Measurements from ENCODE around the gene RNF128.
A peak's percentile ranks its signal among the peaks of the same experiment; 100 is the strongest.
"Not testable (repeated sequence)": the region's sequence is repeated elsewhere in the genome, so short reads cannot be mapped to it uniquely, and the experiment has no call there.

The RNF128 gene

DNA sequence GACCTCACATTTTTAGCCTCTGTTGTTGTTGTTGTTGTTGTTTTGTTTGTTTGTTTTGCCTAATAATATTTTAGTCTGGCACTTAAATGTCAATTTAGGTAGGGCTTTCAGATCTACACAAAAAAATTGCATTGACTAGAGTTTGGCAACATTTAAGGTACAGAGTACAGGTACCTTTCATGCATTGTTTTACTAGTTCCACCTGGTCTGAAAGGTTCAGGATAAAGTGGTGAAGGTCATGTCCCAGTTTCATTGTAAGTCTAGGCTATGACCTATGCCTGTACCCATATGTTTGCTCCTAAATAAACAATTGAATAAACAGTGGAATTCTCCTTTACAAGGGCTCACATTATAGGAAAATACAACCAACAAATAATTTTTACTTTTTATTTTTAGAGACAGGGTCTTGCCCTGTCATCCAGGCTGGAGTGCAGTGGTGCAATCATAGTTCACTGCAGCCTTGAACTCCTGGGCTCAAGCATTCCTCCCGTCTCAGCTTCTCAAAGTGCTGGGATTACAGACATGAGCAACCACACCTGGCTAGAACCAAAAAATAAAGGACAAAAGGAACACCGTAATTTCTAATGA, 13.8 kb downstream of the RNF128 start:
- no peak for DNase-seq (ENCODE audit: low read depth)
- TF ChIP-seq, protein P1, sequence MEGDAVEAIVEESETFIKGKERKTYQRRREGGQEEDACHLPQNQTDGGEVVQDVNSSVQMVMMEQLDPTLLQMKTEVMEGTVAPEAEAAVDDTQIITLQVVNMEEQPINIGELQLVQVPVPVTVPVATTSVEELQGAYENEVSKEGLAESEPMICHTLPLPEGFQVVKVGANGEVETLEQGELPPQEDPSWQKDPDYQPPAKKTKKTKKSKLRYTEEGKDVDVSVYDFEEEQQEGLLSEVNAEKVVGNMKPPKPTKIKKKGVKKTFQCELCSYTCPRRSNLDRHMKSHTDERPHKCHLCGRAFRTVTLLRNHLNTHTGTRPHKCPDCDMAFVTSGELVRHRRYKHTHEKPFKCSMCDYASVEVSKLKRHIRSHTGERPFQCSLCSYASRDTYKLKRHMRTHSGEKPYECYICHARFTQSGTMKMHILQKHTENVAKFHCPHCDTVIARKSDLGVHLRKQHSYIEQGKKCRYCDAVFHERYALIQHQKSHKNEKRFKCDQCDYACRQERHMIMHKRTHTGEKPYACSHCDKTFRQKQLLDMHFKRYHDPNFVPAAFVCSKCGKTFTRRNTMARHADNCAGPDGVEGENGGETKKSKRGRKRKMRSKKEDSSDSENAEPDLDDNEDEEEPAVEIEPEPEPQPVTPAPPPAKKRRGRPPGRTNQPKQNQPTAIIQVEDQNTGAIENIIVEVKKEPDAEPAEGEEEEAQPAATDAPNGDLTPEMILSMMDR (IDR thresholded peaks at IDR 0.05; ENCODE audit: control insufficient read depth, insufficient read depth, low read depth, low read length, missing control alignments), result no peak
- H3K4me3 ChIP-seq (ENCODE audit: control insufficient read depth, low read depth, low read length), result no peak overlapping the region

DNA sequence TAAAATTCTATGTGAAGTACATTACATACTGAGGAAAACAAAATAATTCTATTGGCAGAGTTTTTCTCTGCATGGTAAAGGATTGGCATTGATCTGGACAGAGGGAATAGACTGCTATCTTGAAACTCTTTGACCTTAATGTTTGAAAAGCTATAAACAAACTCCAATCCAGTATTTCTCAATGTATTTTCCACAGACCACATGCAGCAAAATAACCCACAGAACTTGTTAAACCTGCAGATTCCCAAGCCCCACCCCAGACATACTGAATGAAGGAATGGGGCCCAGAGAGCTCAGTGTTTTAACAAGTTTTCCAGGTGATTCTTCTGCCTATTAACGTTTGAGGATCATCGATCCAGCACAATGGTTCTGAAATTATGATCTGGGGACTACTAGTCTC, 15.7 kb downstream of the RNF128 start:
- H3K4me3 ChIP-seq (ENCODE audit: control insufficient read depth, low read depth, low read length), result no peak overlapping the region
- TF ChIP-seq, protein P1 (IDR thresholded peaks at IDR 0.05; ENCODE audit: control insufficient read depth, insufficient read depth, low read depth, low read length, missing control alignments), result no peak
- DNase-seq (ENCODE audit: low read depth), result no peak

DNA sequence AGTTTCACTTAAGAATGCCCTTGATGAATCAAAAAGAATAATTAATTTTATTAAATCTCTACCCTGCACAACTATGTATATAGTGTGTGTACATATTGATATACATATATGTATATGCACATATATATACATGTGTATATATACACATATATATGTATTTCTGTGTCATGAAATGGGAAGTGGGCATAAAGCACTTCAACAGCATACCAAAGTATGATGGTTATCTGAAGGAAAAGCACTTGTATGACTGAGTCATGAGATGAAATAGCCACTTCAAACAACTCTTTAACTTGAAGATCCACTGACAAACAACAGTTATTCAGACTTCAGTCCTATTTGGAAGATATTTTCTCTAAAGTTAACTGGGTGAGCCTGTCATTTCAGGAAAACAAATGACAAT, 16.3 kb downstream of the RNF128 start:
- H3K4me3 ChIP-seq (ENCODE audit: control insufficient read depth, low read depth, low read length), result no peak overlapping the region
- DNase-seq (ENCODE audit: low read depth), result no peak
- TF ChIP-seq, protein P1 (IDR thresholded peaks at IDR 0.05; ENCODE audit: control insufficient read depth, insufficient read depth, low read depth, low read length, missing control alignments), result no peak

DNA sequence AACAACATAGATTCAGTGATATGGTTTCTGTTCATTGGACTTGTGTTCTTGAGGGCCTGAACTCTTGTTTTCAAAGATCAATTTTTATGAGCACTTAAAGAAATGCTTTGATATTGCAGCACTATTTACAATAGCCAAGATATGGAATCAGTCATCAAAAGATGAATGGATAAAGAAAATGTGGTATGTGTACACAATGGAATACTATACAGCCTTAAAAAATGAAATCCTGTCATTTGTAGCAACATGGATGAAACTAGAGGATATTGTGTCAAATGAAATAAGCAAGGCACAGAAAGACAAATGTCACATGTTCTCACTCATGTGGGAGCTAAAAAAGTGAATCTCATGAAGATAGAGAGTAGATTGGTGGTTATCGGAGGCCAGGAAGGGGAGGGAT, 21.9 kb downstream of the RNF128 start:
- no peak for DNase-seq (ENCODE audit: low read depth)
- TF ChIP-seq, protein P1 (IDR thresholded peaks at IDR 0.05; ENCODE audit: control insufficient read depth, insufficient read depth, low read depth, low read length, missing control alignments), result no peak
- no peak overlapping the region for H3K4me3 ChIP-seq (ENCODE audit: control insufficient read depth, low read depth, low read length)

DNA sequence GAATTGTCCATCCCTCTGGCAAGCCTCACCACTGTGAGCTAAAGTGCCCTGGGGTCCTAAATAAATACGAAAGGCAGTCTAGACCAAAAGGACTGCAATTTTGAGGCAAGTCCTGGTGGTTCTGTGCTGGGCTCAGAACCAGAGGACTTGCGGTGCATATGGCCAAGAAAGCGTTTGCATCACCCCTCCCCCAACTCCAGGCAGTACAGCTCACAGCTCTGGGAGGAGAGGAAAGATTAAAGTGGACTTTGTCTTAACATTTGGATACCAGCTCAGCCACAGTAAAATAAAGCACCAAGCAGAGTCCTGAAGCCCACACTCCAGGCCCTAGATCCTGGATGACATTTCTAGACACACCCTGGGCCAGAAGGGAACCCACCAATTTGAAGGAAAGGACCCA, 24.9 kb downstream of the RNF128 start:
- TF ChIP-seq, protein P1 (IDR thresholded peaks at IDR 0.05; ENCODE audit: control insufficient read depth, insufficient read depth, low read depth, low read length, missing control alignments), result no peak
- no peak for DNase-seq (ENCODE audit: low read depth)

DNA sequence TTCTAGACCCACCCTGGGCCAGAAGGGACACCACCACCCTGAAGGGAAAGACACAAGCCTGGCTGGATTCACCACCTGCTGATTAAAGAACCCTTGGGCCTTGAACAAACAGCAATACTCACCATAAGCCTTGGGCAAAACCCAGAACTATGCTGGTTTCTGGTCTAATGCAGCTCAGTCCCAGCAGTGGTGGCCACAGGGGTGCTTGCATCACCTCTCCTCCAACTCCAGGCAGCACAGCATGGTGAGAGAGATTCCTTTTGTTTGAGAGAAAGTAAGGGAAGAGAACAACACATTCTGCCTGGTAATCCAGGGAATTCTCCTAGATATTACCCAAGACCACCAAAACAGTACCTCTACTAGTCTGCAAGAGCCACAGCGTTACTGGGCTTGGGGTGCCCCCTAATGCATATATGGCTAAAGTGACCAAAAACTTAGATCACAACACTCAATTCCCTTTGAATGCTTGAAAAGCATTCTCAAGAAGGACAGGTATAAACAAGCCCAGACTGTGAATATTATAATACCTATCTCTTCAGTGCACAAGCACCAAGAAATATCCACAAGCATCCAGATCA, 25.7 kb downstream of the RNF128 start:
- H3K4me3 ChIP-seq (ENCODE audit: control insufficient read depth, low read depth, low read length), result no peak overlapping the region
- DNase-seq (ENCODE audit: low read depth), result no peak
- TF ChIP-seq, protein P1 (IDR thresholded peaks at IDR 0.05; ENCODE audit: control insufficient read depth, insufficient read depth, low read depth, low read length, missing control alignments), result peak; percentile 45

More for the DNA sequence above, 24.9 kb downstream of the RNF128 start:
- no peak overlapping the region for H3K4me3 ChIP-seq (ENCODE audit: control insufficient read depth, low read depth, low read length)

DNA sequence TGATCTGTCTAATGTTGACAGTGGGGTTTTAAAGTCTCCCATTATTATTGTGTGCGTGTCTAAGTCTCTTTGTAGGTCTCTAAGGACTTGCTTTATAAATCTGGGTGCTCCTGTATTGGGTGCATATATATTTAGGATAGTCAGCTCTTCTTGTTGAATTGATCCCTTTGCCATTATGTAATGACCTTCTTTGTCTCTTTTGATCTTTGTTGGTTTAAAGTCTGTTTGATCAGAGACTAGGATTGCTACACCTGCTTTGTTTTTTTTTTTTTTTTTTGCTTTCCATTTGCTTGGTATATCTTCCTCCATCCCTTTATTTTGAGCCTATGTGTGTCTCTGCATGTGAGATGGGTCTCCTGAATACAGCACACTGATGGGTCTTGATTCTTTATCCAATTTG, 42.8 kb downstream of the RNF128 start:
- not testable (repeated sequence) for H3K4me3 ChIP-seq (ENCODE audit: control insufficient read depth, low read depth, low read length); DNase-seq (ENCODE audit: low read depth)

All from AG09309 (cell line).